RWPE2 (cell line): Measurements from ENCODE around the gene IL17RB.

Experiments
- ATAC-seq: fragments of 200-7000 bp; cut with Tn5 transposase; 3 replicates; pipeline ENCODE4 v1.9.1; 2021; ENCODE audit warnings: low read depth
- DNase-seq: peaks from one replicate; pipeline ENCODE4 v3.0.0-alpha.2; 2020; ENCODE audit warnings: low spot score
- H3K27ac ChIP-seq: fragments of 450-650 bp; 2 replicates; pipeline ENCODE4 v1.5.1; 2017; ENCODE audit warnings: mild to moderate bottlenecking; ENCODE audit not compliant: poor library complexity, severe bottlenecking
- H3K27me3 ChIP-seq: fragments of 250-450 bp; sonication (Bioruptor Pico); 2 replicates; pipeline ENCODE4 v1.5.1; 2021; ENCODE audit warnings: mild to moderate bottlenecking, moderate library complexity; ENCODE audit not compliant: insufficient read depth, poor library complexity, severe bottlenecking
- H3K36me3 ChIP-seq: fragments of 250-450 bp; sonication (Bioruptor Pico); 2 replicates; pipeline ENCODE4 v1.5.1; 2020; ENCODE audit warnings: low read depth, mild to moderate bottlenecking, moderate library complexity
- H3K4me1 ChIP-seq: fragments of 250-450 bp; sonication (Bioruptor Pico); 2 replicates; pipeline ENCODE4 v1.5.1; 2021; ENCODE audit warnings: mild to moderate bottlenecking, moderate library complexity; ENCODE audit not compliant: insufficient read depth, poor library complexity, severe bottlenecking
- H3K4me3 ChIP-seq: fragments of 250-450 bp; sonication (Bioruptor Pico); 2 replicates; pipeline ENCODE4 v1.5.1; 2021; ENCODE audit warnings: mild to moderate bottlenecking, moderate library complexity; ENCODE audit not compliant: severe bottlenecking
- H3K9me3 ChIP-seq: fragments of 250-450 bp; sonication (Bioruptor Pico); 2 replicates; pipeline ENCODE4 v1.5.1; 2021; ENCODE audit warnings: mild to moderate bottlenecking, moderate library complexity; ENCODE audit not compliant: severe bottlenecking
- CTCF ChIP-seq: fragments of 450-650 bp; IDR thresholded peaks from one replicate; pipeline ENCODE4 v1.5.1; 2017; ENCODE audit warnings: mild to moderate bottlenecking, moderate library complexity; ENCODE audit not compliant: poor library complexity, severe bottlenecking

Gene IL17RB

GRCh38 chr3:53846134-53846850, at the start of gene IL17RB, which contains the start of gene CHDH:
Gene IL17RB (plus strand): TSS chr3:53846568. CDS start chr3:53846589, 21 bp downstream.
Gene CHDH (minus strand): TSS chr3:53846419. CDS start chr3:53824008, 22,411 bp downstream.
- TF ChIP-seq CTCF = no peak
- H3K4me3 ChIP-seq = peak within 1 kb of the TSS; percentile 46
- ATAC-seq = peak; percentile 78
- DNase-seq = no peak
- no peaks in the 10 kb centered on the region for H3K9me3 ChIP-seq
- H3K27me3 ChIP-seq = peaks cover 10% of the 10 kb centered on the region
- no peaks in the 10 kb centered on the region for H3K36me3 ChIP-seq
- no peaks in the 10 kb centered on the region for H3K4me1 ChIP-seq
- H3K27ac ChIP-seq = no peak within 1 kb of the TSS

- no peaks in the 10 kb centered on the region for H3K36me3 ChIP-seq
- H3K27me3 ChIP-seq = no peaks in the 10 kb centered on the region
- no peak for TF ChIP-seq CTCF
- no peak for DNase-seq
- no peak overlapping the region for H3K27ac ChIP-seq
- H3K4me1 ChIP-seq = no peaks in the 10 kb centered on the region
- ATAC-seq = no peak
- H3K4me3 ChIP-seq = no peak overlapping the region
- no peaks in the 10 kb centered on the region for H3K9me3 ChIP-seq
Observed at GRCh38 chr3:53798144-53798543, 48.2 kb upstream of the IL17RB start.

- no peak for TF ChIP-seq CTCF
- H3K9me3 ChIP-seq = no peaks in the 10 kb centered on the region
- H3K4me1 ChIP-seq = no peaks in the 10 kb centered on the region
- no peaks in the 10 kb centered on the region for H3K36me3 ChIP-seq
- no peaks in the 10 kb centered on the region for H3K27me3 ChIP-seq
- no peak for ATAC-seq
- no peak overlapping the region for H3K27ac ChIP-seq
- no peak overlapping the region for H3K4me3 ChIP-seq
- no peak for DNase-seq
Observed at GRCh38 chr3:53799338-53799865, 47.0 kb upstream of the IL17RB start.

- H3K27ac ChIP-seq = no peak overlapping the region
- no peak overlapping the region for H3K4me3 ChIP-seq
- no peaks in the 10 kb centered on the region for H3K9me3 ChIP-seq
- H3K36me3 ChIP-seq = no peaks in the 10 kb centered on the region
- DNase-seq (no peak), ATAC-seq (no peak)
- no peak for TF ChIP-seq CTCF
- no peaks in the 10 kb centered on the region for H3K4me1 ChIP-seq
- no peaks in the 10 kb centered on the region for H3K27me3 ChIP-seq
Observed at GRCh38 chr3:53800041-53800906, 46.1 kb upstream of the IL17RB start.
